GM18498 (cell line): ENCODE results near the gene ARID1B.

Experiments
- ATAC-seq: cut with Tn5 transposase; IDR thresholded peaks from one replicate; pipeline ENCODE4 v1.9.1; 2021; ENCODE audit warnings: mild to moderate bottlenecking, moderate library complexity; ENCODE audit not compliant: unreplicated experiment

Gene ARID1B

GRCh38 chr6:157194643-157195042 lies 417.5 kb downstream of the ARID1B start:
- no peak for ATAC-seq

GRCh38 chr6:157196391-157196790 lies 419.2 kb downstream of the ARID1B start:
- no peak for ATAC-seq

DNA sequence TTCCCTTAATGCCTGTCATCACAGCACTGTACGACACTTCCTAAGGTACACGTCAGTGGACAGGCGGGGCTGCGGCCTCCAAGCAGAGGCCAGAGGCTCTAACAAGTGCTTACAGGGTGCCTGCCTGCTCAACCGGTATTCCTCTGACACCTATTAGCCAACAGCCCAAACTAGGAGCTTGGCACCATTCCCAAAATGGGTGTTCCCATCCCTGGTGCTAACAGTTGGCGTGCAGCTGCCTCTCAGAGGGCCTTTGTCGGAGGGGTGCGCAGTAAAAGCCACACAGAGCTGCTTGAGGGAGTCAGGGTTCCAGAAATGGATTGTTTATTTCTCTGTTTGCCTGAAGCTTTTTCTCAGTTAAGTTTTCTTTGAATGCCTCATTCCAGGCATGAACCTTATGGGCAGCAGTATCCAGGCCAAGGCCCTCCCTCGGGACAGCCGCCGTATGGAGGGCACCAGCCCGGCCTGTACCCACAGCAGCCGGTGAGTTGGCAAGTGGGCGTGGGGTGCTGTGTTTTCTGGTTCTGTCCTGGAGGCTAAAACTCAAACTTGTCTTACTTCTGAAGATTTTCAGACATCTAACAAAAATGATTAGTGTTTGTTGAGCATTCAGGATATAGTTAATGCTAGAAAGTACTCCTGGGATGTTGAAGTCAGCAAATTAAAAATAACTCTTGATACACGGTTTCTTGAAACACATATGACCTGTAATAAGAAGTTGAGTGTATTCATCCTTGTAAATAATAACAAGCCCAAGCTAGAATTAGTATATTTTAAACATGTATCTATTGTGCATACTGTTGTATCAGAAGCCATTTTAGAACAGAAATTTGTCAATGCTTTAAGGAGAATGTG lies 421.5 kb downstream of the ARID1B start:
- no peak for ATAC-seq

- ATAC-seq: no peak
Observed at GRCh38 chr6:157200117-157200516, 422.9 kb downstream of the ARID1B start.

- no peak for ATAC-seq
Observed at GRCh38 chr6:157200611-157201010, 423.4 kb downstream of the ARID1B start.

DNA sequence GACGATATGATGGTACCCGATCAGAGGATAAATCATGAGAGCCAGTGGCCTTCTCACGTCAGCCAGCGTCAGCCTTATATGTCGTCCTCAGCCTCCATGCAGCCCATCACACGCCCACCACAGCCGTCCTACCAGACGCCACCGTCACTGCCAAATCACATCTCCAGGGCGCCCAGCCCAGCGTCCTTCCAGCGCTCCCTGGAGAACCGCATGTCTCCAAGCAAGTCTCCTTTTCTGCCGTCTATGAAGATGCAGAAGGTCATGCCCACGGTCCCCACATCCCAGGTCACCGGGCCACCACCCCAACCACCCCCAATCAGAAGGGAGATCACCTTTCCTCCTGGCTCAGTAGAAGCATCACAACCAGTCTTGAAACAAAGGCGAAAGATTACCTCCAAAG lies 423.9 kb downstream of the ARID1B start:
- no peak for ATAC-seq

GRCh38 chr6:157203312-157203744 lies 426.1 kb downstream of the ARID1B start:
- ATAC-seq: peak; percentile 95

DNA sequence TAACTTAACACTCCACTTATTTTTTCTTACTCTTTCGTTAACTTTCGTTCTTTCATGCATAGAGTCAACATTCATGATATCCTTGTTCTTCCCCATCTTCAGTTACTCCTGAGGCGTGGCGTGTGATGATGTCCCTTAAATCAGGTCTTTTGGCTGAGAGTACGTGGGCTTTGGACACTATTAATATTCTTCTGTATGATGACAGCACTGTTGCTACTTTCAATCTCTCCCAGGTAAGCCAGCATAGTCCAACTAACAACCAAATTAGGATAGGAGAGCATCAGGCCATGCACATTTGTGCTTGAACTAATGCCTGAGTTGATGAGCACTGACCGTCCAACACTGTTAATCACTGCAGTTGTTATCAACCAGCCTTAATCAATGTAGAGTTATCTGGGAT lies 426.6 kb downstream of the ARID1B start:
- peak; percentile 38 for ATAC-seq

DNA sequence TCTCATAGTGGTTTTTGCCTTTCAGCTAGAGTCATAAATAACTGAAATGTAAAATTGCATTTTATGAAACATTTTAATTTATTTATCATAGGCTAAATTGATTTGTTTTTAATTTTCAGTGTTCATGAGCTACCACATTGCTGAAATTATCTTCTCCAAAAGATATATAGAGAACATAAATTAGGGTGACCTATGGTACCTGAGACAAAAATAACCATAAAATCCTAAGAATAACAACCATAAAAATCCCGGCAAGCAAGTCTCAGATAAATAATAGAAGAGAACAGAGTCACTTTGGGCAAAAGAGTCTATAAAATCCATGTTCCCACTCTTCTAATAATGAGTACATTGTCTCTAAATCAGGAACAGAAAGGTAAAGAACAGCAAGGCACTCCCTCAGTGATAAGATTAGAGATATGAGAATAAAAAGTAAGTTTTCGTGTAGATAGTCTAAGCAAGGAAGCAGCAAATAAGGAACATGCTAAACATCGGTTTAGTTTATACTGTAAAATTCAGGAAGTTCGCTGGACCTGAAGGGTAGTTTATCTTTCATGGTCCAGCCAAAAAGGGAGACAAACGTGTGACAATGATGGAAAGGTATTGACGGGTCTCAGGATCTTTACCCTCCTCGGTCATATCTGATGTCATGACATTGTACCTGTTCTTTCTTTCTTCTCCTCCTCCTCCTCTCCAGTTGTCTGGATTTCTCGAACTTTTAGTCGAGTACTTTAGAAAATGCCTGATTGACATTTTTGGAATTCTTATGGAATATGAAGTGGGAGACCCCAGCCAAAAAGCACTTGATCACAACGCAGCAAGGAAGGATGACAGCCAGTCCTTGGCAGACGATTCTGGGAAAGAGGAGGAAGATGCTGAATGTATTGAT lies 428.5 kb downstream of the ARID1B start:
- ATAC-seq: no peak

- ATAC-seq: no peak
Observed at GRCh38 chr6:157206359-157206815, 429.2 kb downstream of the ARID1B start.

GRCh38 chr6:157207521-157208076 lies 430.4 kb downstream of the ARID1B start:
- ATAC-seq: no peak

DNA sequence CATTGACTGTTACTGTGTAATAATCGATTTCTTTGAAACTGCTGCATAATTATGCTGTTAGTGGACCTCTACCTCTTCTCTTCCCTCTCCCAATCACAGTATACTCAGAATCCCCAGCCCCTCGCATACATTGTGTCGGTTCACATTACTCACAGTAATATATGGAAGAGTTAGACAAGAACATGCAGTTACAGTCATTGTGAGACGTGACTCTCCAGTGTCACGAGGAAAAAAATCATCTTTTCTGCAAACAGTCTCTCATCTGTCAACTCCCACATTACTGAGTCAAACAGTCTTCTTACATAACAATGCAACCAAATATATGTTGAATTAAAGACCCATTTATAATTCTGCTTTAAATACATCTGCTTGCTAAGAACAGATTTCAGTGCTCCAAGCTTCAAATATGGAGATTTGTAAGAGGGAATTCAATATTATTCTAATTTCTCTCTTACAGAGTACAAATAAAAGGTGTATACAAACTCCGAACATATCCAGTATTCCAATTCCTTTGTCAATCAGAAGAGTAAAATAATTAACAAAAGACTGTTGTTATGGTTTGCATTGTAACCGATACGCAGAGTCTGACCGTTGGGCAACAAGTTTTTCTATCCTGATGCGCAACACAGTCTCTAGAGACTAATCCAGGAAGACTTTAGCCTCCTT lies 432.8 kb downstream of the ARID1B start:
- ATAC-seq: no peak

- ATAC-seq: no peak
Observed at GRCh38 chr6:157210954-157211353, 433.8 kb downstream of the ARID1B start.

DNA sequence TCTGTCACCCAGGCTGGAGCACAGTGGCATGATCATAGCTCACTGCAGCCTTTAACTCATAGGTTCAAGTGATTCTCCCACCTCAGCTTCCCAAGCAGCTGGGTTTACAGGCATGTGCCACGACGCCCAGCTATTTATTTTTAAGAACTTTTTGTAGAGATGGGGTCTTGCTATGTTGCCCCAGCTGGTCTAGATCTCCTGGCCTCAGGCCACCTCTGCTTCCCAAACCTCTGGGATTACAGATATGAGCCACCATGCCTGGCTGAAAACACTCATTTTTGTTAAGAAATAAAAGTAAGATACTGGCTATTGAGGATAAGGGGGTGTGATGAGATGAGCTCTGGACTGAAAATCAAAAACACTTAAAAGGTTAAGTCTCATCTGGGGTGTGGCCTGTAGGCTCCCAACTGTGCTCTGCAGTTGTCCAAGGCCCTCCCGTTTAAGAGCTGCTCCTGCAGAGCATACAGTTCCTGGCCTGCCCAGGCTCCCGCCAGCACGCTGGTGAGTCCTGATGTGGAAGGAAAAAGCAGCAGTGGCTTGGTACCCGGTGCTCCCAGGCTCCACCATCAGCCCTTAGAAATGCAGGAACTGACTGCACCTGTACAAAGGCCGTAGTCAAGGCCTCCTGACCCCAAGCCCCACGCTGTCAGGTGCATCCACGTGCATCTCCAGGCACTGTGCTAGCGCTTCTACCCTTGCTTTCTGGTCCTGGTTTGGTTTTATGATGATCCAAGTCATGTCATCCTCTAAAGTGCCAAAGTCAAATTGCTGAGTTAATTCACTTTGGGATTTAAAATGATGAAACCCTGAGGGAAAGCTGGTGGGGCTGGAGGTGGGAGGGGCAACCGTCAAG lies 434.7 kb downstream of the ARID1B start:
- no peak for ATAC-seq

DNA sequence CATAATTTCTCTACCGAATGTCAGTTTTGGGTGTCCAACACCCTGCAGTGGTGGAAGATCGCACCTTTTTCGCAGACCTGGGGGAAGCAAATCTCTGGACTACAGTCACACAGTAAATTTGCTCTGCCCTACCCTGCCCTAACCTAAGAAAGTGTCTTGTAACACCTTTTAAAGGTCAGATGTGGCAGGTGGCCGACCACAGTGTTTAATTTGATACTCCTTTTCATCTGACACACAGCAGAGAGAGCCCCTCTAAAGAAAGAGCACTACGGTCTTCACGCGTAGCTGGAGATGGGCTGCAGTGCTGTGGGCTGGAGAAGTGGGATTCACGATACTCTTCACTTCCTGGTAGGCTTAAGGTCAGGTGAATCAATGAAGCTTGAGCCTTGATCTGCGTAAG lies 436.2 kb downstream of the ARID1B start:
- no peak for ATAC-seq

- no peak for ATAC-seq
Observed at GRCh38 chr6:157213907-157214565, 436.9 kb downstream of the ARID1B start.

DNA sequence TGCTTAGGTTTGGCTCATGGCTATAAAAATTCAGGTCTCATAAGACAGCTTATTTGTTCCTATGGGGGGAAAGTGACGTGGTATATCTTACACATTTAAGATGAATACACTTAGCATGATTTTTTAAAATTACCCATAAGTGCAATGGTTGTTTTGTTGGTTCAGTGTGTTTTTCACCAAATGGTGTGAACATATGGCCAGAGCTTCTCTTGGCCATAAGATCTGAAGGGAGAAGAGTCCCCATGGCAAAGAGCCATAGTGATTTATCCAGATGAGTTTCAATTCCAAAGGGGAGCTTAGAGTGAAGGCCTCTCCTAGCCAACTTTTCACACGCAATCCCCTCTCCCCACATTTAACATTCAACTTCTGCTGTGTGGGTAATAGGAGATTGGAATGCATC lies 438.5 kb downstream of the ARID1B start:
- no peak for ATAC-seq

- no peak for ATAC-seq
Observed at GRCh38 chr6:157216570-157216969, 439.4 kb downstream of the ARID1B start.

DNA sequence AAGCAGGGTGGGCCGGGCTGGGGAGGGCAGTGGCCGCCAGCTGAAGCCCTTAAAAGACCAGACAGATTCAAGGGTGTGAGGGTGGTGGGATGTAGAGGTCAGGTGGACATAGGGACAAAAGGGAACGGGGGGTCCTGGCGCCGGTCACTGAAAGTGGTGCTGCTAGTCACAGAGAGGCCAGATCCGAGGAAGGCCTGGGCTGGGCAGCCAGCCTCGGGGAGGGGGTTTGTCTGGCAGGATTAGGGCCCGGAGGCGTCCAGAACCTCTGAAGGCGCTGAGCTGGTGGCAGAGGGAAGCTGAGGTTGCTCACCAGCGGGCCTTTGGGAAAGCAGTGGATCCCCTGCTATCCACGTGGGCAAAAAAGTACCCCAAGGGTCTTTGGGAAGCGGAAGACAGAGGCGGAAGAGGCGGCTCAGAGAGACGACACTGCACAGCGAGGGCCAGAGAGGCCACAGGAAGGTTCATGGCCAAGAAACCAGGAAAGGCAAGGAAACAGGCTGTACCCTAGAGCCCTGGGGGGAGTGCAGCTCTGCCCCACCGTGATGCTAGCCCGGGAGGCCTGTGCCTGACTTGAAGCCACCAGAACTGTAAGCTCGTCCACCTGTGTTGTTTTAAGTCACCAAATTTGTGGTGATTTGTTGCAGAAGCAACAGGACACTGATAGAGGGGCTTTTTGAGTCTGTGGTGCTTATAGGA lies 440.2 kb downstream of the ARID1B start:
- no peak for ATAC-seq
